LNCaP clone FGC (cell line): ENCODE measurements around the gene TMEM131.

Experiments
- DNase-seq: peaks from one replicate; pipeline ENCODE4 v3.0.0-alpha.2; 2011; ENCODE audit warnings: low read depth
- H3K4me3 ChIP-seq: 2 replicates; pipeline ENCODE4 v1.5.1; 2011; ENCODE audit warnings: mild to moderate bottlenecking, low read depth, low read length, control low read depth
- CTCF ChIP-seq: IDR thresholded peaks from 2 replicates; pipeline ENCODE4 v1.5.1; 2012; ENCODE audit warnings: mild to moderate bottlenecking; ENCODE audit not compliant: control insufficient read depth, insufficient read depth; ENCODE audit errors: extremely low read depth

Gene TMEM131

GRCh38 chr2:97711394-97711711, 284.4 kb downstream of the TMEM131 start:
- H3K4me3 ChIP-seq = no peak overlapping the region
- no peak for TF ChIP-seq CTCF
- no peak for DNase-seq

- no peak overlapping the region for H3K4me3 ChIP-seq
- no peak for TF ChIP-seq CTCF
- DNase-seq = no peak
Measured at GRCh38 chr2:97708608-97709007, 287.1 kb downstream of the TMEM131 start.

GRCh38 chr2:97708048-97708380, 287.7 kb downstream of the TMEM131 start:
- H3K4me3 ChIP-seq = no peak overlapping the region
- no peak for DNase-seq
- TF ChIP-seq CTCF = no peak

GRCh38 chr2:97707362-97708047, 288.2 kb downstream of the TMEM131 start:
- DNase-seq = no peak
- TF ChIP-seq CTCF = no peak

GRCh38 chr2:97706708-97707345, 288.9 kb downstream of the TMEM131 start:
- H3K4me3 ChIP-seq = no peak overlapping the region
- no peak for TF ChIP-seq CTCF
- no peak for DNase-seq

More at GRCh38 chr2:97707362-97708047, 288.2 kb downstream of the TMEM131 start:
- H3K4me3 ChIP-seq = no peak overlapping the region
